Nasal cavity respiratory epithelium epithelial cell of viscerocranial mucosa (primary cell): ENCODE measurements around the gene SLC30A5. TPM values are rescaled to one million over a fixed set of nuclear protein-coding genes. Genes with fewer than 3 reads are reported as not detected.

Experiments
- total RNA-seq: library from RNA; depleted of rRNA; stranded (reverse); fragments of >200 nt; gene quantifications from 2 replicates; pipeline ENCODE4 v1.2.3, GENCODE V29; 2014

SLC30A5 gene
- 62.0 and 90.9 TPM in 2 replicates for total RNA-seq

DNA sequence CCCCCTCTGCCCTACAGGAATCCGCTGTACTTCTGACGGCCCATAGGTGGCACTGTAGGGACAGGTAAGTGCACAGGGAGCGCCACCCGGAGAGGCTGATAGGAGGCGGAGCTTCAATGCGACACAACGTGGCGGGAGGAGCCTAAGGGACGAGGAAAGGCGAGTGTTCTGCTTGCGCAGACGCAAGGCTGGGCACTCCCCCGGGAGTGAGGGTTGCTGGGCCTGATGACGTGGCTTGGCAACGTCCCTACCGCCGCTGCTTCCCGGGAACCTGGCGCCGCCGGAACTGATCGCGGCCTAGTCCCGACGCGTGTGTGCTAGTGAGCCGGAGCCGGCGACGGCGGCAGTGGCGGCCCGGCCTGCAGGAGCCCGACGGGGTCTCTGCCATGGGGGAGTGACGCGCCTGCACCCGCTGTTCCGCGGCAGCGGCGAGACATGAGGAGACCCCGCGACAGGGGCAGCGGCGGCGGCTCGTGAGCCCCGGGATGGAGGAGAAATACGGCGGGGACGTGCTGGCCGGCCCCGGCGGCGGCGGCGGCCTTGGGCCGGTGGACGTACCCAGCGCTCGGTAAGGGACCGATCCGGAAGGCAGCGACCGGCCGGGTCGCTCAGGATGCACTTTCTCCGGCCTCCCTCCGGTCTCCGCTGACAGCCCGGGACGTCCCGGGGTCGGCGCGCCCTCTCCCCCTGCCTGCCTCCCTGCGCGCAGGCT is at the start of gene SLC30A5:
Gene SLC30A5, plus strand, starts transcription at position 244 of the 712 bp plus-strand sequence. Its CDS starts 242 bp downstream, at position 486.

DNA sequence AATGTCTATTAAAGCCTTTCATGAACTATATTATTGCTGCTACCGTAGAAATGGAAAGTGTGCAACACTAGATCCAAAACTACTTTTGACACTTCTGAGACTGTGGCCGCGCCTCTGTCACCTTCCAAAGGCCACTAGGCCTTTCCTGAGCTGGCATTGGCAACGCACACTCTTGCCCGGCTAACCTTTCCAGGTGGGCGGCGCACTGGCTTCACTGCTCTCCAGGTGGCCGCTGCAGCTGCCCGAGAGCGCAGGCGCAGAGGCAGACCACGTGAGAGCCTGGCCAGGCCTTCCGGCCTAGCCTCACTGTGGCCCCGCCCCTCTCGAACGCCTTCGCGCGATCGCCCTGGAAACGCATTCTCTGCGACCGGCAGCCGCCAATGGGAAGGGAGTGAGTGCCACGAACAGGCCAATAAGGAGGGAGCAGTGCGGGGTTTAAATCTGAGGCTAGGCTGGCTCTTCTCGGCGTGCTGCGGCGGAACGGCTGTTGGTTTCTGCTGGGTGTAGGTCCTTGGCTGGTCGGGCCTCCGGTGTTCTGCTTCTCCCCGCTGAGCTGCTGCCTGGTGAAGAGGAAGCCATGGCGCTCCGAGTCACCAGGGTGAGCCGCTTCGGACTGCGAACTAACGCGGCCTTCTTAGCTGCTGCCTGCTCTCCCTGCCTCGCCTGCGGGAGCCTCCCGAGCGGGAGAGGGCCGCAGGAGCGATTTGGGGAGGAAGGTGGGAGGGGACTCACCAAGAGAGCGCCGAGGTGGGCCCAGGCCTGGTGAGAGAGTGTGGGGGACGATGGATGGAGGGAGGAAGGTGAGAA is 73.1 kb downstream of the SLC30A5 start, which contains the start of gene CCNB1:
Gene CCNB1, plus strand, starts transcription at position 465 of the 807 bp plus-strand sequence. Its CDS starts 113 bp downstream, at position 578.

Other genes with a start within 250 kb of the SLC30A5 start
- 7.2 and 10.8 TPM in 2 replicates for gene CCNB1, start 73.1 kb downstream of the SLC30A5 start, total RNA-seq
- 2.9 and 6.2 TPM in 2 replicates for gene CENPH, start 95.6 kb downstream of the SLC30A5 start, total RNA-seq
- gene CDK7, start 140.9 kb downstream of the SLC30A5 start, total RNA-seq, result 46.8 and 61.9 TPM in 2 replicates
- gene CCDC125, start 238.8 kb downstream of the SLC30A5 start, total RNA-seq, result 5.8 and 11.3 TPM in 2 replicates